ENCODE results near the gene CHCHD6. TPM values are rescaled to one million over a fixed set of nuclear protein-coding genes. Genes with fewer than 3 reads are reported as not detected.

The CHCHD6 gene
- total RNA-seq, 2 donors from 2014 or later = 9.3 to 13.2 TPM

DNA sequence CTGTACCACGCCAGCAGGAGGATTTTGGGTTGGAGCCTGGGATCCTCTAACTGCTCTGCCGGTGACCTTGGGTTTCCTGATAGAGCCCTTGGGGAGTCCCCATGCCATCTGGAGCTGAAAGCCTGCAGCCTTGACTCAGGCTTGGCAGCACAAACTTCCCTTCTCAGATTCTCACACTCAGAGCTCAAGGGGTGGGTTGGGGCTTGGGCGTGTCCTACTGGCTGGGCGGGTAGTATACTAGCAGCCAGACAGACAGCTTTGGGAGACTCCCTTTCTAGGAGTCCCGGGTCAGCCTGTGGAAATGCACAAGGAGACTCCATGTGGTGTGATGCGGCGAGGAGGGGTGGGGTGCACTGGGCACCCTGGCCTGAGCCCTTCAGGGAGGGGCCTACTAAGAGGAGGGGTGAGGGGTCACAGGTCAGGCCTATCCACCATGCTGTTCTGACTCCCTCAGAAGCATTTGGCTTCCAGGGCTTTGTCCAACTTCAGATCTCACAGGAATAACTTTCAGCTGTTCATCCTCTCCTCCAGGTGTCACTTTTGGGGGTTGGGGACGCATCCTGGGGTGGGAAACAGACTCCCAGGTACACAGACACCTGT, 257.3 kb downstream of the CHCHD6 start:
- intact Hi-C loops (cut with DNase I) = no loop called here
- Histone ChIP-seq H3K4me1 (no peaks in the 10 kb centered on the region), H3K36me3 (no peaks in the 10 kb centered on the region), H3K27ac (no peak overlapping the region), H3K9ac (ENCODE audit: low read depth in 2 of 2, low read length in 2 of 2) (peak overlapping the region in 1 of 2 donors; percentile 18), H3K27me3 (no peaks in the 10 kb centered on the region), H3K4me3 (no peak overlapping the region), H3K9me3 (no peaks in the 10 kb centered on the region)
- DNase-seq = peak; percentile 68
- TF ChIP-seq, protein P1, sequence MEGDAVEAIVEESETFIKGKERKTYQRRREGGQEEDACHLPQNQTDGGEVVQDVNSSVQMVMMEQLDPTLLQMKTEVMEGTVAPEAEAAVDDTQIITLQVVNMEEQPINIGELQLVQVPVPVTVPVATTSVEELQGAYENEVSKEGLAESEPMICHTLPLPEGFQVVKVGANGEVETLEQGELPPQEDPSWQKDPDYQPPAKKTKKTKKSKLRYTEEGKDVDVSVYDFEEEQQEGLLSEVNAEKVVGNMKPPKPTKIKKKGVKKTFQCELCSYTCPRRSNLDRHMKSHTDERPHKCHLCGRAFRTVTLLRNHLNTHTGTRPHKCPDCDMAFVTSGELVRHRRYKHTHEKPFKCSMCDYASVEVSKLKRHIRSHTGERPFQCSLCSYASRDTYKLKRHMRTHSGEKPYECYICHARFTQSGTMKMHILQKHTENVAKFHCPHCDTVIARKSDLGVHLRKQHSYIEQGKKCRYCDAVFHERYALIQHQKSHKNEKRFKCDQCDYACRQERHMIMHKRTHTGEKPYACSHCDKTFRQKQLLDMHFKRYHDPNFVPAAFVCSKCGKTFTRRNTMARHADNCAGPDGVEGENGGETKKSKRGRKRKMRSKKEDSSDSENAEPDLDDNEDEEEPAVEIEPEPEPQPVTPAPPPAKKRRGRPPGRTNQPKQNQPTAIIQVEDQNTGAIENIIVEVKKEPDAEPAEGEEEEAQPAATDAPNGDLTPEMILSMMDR (IDR thresholded peaks at IDR 0.05) = no peak

DNA sequence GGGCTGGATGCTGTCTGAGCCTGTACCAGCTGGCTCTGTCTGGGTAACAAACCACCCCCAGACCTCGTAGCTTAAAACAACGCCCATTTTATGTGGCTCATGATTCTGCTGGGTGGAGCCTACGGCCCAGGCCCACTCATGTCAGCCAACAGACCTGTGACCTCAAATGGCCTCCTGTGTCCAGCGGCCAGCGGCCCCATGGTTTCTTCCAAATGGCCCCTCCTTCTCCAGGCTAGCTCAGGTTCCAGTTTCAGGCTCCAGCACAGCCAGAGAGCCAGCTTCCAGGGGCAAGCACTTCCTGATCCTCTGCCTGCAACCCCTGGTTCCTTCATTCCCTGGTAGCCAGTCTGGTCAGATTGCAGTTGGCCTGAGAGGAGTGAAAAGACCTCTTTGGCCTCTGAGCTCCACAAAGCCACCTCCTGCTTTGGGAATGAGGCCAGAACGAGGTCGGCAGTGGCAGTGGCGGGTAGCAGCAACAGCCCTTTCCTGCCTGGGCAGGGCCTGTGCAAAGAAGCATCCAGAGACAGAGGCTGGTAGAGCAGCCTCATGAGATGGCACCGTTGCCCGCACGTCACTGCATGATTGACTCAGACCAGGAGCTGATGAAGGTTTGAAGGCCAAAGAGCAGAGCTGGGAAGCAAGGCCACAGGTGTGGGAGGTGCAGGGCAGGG, 257.9 kb downstream of the CHCHD6 start:
- no peaks in the 10 kb centered on the region for H3K27me3 ChIP-seq

DNA sequence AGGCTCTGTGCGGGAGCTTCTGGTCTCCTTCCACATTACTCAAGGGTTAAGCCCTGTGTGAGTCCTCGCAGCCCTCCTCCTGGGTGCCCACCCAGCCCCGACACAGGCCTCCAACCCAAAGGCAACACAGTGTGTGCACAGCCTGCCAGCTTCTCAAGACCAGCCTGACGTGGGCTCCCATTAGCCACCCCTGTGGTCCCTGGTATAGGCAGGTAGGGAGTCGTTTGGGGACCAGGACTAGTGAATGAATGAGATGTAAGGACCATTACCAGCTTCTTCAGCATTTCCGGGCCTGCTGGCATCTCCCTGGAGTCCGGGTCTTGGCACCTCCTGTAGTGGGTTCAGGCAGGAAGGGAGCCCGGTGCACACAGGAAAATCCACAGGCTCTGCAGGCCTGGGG, 258.7 kb downstream of the CHCHD6 start:
- intact Hi-C loops (cut with DNase I) = no loop called here
- DNase-seq = no peak
- no peaks in the 10 kb centered on the region for H3K4me1 ChIP-seq
- TF ChIP-seq, protein P1 (IDR thresholded peaks at IDR 0.05) = no peak
- no peaks in the 10 kb centered on the region for H3K27me3 ChIP-seq
- H3K27ac ChIP-seq = no peak overlapping the region
- no peak overlapping the region for H3K4me3 ChIP-seq
- no peaks in the 10 kb centered on the region for H3K36me3 ChIP-seq
- H3K9me3 ChIP-seq = no peaks in the 10 kb centered on the region
- H3K9ac ChIP-seq (ENCODE audit: low read depth in 2 of 2, low read length in 2 of 2) = no peak overlapping the region

More for the DNA sequence above, 257.9 kb downstream of the CHCHD6 start:
- Histone ChIP-seq H3K36me3 (no peaks in the 10 kb centered on the region), H3K9ac (ENCODE audit: low read depth in 2 of 2, low read length in 2 of 2) (peak overlapping the region in 1 of 2 donors; percentile 18), H3K27ac (no peak overlapping the region), H3K9me3 (no peaks in the 10 kb centered on the region), H3K4me1 (no peaks in the 10 kb centered on the region), H3K4me3 (no peak overlapping the region)
- intact Hi-C loops (cut with DNase I) = no loop called here
- DNase-seq = no peak
- TF ChIP-seq, protein P1 (IDR thresholded peaks at IDR 0.05) = no peak

DNA sequence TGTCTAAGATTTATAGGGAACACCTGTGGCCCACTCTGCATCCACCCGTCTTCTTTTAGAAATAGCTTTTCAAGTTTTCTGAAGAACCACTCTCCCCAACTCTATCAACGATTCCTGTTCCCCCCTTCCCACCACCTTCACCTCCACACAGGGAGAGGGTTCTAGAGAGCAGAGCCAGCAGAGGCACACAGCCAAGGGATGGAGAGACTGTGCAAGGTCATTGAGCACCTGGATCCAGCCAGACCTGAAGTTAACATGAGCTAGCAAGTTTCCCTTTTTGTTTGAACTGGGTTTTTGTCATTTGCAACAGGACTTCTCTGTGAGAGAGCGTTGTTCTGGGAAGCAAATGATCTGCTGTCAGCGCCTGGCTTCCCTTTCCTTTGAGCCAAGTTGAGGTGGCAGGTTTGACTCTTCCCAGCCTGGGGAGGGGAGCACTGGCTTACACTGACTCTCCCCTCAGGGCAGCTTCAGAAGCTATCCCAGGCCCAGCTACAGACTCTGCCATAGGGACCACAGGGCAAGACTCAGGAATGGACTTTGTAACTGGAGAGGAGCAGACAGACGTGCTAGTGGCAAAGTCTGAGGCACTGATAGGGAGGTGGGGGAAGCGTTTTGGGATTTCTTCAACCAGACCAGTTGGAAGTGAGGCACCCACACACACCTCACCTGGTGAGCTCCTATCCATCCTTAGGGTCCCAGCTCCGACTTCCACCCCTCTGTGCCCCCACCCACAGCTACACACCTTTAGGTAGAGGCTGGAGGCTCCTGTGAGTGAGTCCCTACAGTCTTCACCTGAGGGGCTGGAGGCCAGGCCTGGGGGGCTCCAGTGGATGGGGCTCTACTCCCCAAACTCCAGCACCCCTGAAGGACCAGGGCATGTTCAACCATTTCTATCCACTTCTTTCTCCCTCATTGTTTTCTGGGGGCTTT, 259.5 kb downstream of the CHCHD6 start:
- Histone ChIP-seq H3K4me3 (no peak overlapping the region), H3K27me3 (no peaks in the 10 kb centered on the region), H3K27ac (no peak overlapping the region), H3K9me3 (no peaks in the 10 kb centered on the region), H3K36me3 (no peaks in the 10 kb centered on the region), H3K9ac (ENCODE audit: low read depth in 2 of 2, low read length in 2 of 2) (no peak overlapping the region), H3K4me1 (no peaks in the 10 kb centered on the region)
- intact Hi-C loops (cut with DNase I) = no loop called here
- DNase-seq = no peak
- TF ChIP-seq, protein P1 (IDR thresholded peaks at IDR 0.05) = no peak

DNA sequence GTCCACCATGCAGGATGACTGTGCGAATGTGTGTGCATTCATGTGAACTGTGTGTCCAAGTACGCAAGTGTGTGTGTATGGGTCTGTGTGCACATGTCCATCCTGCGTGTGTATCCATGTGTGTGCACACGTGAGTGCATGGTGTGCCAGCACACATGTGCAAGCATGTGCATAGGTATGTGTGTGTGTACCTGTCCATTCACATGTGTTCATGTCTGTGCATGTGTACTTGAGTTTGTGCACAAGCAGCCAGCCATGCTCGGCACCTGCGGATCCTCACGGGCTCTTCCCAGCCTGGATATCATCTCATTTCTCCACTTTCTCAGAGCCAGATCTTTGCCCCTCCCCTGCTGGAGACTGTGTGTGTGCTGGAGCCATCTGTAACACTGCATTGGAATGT, 260.2 kb downstream of the CHCHD6 start:
- Histone ChIP-seq H3K9ac (ENCODE audit: low read depth in 2 of 2, low read length in 2 of 2) (no peak overlapping the region), H3K27me3 (no peaks in the 10 kb centered on the region), H3K36me3 (no peaks in the 10 kb centered on the region), H3K4me1 (no peaks in the 10 kb centered on the region), H3K9me3 (no peaks in the 10 kb centered on the region), H3K27ac (no peak overlapping the region), H3K4me3 (no peak overlapping the region)
- TF ChIP-seq, protein P1 (IDR thresholded peaks at IDR 0.05) = no peak
- intact Hi-C loops (cut with DNase I) = no loop called here
- DNase-seq = no peak

Data from colonic mucosa (tissue), 4 donors.